ENCODE data around the gene LHPP.

The LHPP gene

GRCh38 chr10:124651402-124651891 is 189.8 kb downstream of the LHPP start:
- H3K4me2 ChIP-seq (ENCODE audit: low read length) = no peak overlapping the region
- no peaks in the 10 kb centered on the region for H3K79me2 ChIP-seq (ENCODE audit: insufficient read depth, low read length)
- H3K9me2 ChIP-seq (ENCODE audit: low read depth, low read length) = no peaks in the 10 kb centered on the region
- peaks cover 54% of the 10 kb centered on the region for H3K4me1 ChIP-seq (ENCODE audit: insufficient read depth, low read length, severe bottlenecking)
- no peaks in the 10 kb centered on the region for H3K9me3 ChIP-seq (ENCODE audit: low read length)
- H3K27ac ChIP-seq (ENCODE audit: low read depth, low read length, poor library complexity, severe bottlenecking) = peak overlapping the region; percentile 42
- no peak overlapping the region for H3K9ac ChIP-seq (ENCODE audit: low read length)
- no peak overlapping the region for H3K4me3 ChIP-seq (ENCODE audit: low read depth, low read length, poor library complexity, severe bottlenecking)
- no peak overlapping the region for H2AFZ ChIP-seq (ENCODE audit: low read length)
- no peaks in the 10 kb centered on the region for H3K27me3 ChIP-seq (ENCODE audit: insufficient read depth, low read length)
- H4K20me1 ChIP-seq (ENCODE audit: insufficient read depth, low read length) = no peaks in the 10 kb centered on the region
- TF ChIP-seq CTCF (IDR thresholded peaks at IDR 0.05; ENCODE audit: low read length) (no peak), EZH2 (IDR thresholded peaks at IDR 0.05; ENCODE audit: borderline replicate concordance, low read length) (no peak)
- peaks cover 36% of the 10 kb centered on the region; the same call in 1 of the 2 replicates for H3K36me3 ChIP-seq (ENCODE audit: insufficient read depth, low read length)
- no peaks in the 10 kb centered on the region for H3F3A ChIP-seq (ENCODE audit: insufficient read depth, low read length)

GRCh38 chr10:124652200-124652599 is 190.6 kb downstream of the LHPP start:
- Histone ChIP-seq H3K4me1 (ENCODE audit: insufficient read depth, low read length, severe bottlenecking) (peaks cover 47% of the 10 kb centered on the region), H3K9me3 (ENCODE audit: low read length) (no peaks in the 10 kb centered on the region), H3K9me2 (ENCODE audit: low read depth, low read length) (no peaks in the 10 kb centered on the region), H3F3A (ENCODE audit: insufficient read depth, low read length) (no peaks in the 10 kb centered on the region), H3K4me2 (ENCODE audit: low read length) (no peak overlapping the region), H4K20me1 (ENCODE audit: insufficient read depth, low read length) (no peaks in the 10 kb centered on the region), H3K9ac (ENCODE audit: low read length) (no peak overlapping the region), H3K4me3 (ENCODE audit: low read depth, low read length, poor library complexity, severe bottlenecking) (no peak overlapping the region), H3K36me3 (ENCODE audit: insufficient read depth, low read length) (peaks cover 29% of the 10 kb centered on the region; the same call in 1 of the 2 replicates), H3K27ac (ENCODE audit: low read depth, low read length, poor library complexity, severe bottlenecking) (no peak overlapping the region), H2AFZ (ENCODE audit: low read length) (no peak overlapping the region), H3K79me2 (ENCODE audit: insufficient read depth, low read length) (no peaks in the 10 kb centered on the region), H3K27me3 (ENCODE audit: insufficient read depth, low read length) (no peaks in the 10 kb centered on the region)
- TF ChIP-seq CTCF (IDR thresholded peaks at IDR 0.05; ENCODE audit: low read length) (no peak), EZH2 (IDR thresholded peaks at IDR 0.05; ENCODE audit: borderline replicate concordance, low read length) (no peak)

GRCh38 chr10:124652701-124653100 is 191.1 kb downstream of the LHPP start:
- Histone ChIP-seq H3K27ac (ENCODE audit: low read depth, low read length, poor library complexity, severe bottlenecking) (no peak overlapping the region), H3K36me3 (ENCODE audit: insufficient read depth, low read length) (peaks cover 25% of the 10 kb centered on the region; the same call in 1 of the 2 replicates), H3K9me2 (ENCODE audit: low read depth, low read length) (no peaks in the 10 kb centered on the region), H3K79me2 (ENCODE audit: insufficient read depth, low read length) (no peaks in the 10 kb centered on the region), H3K9ac (ENCODE audit: low read length) (no peak overlapping the region), H3F3A (ENCODE audit: insufficient read depth, low read length) (no peaks in the 10 kb centered on the region), H2AFZ (ENCODE audit: low read length) (no peak overlapping the region), H3K9me3 (ENCODE audit: low read length) (no peaks in the 10 kb centered on the region), H3K4me2 (ENCODE audit: low read length) (no peak overlapping the region), H3K4me3 (ENCODE audit: low read depth, low read length, poor library complexity, severe bottlenecking) (no peak overlapping the region), H4K20me1 (ENCODE audit: insufficient read depth, low read length) (no peaks in the 10 kb centered on the region), H3K4me1 (ENCODE audit: insufficient read depth, low read length, severe bottlenecking) (peaks cover 43% of the 10 kb centered on the region), H3K27me3 (ENCODE audit: insufficient read depth, low read length) (no peaks in the 10 kb centered on the region)
- TF ChIP-seq CTCF (IDR thresholded peaks at IDR 0.05; ENCODE audit: low read length) (no peak), EZH2 (IDR thresholded peaks at IDR 0.05; ENCODE audit: borderline replicate concordance, low read length) (no peak)
